ENCODE measurements around the gene GSK3B.

GRCh38 chr3:120095979-120096426 is 1.8 kb upstream of the GSK3B start:
- TF ChIP-seq EZH2 (IDR thresholded peaks at IDR 0.05) (no peak), REST (IDR thresholded peaks at IDR 0.05; ENCODE audit: low read depth) (no peak), TCF7L2 (IDR thresholded peaks at IDR 0.05; ENCODE audit: borderline replicate concordance, extremely low read depth, insufficient read depth, insufficient read length) (no peak), EGR1 (IDR thresholded peaks at IDR 0.05; ENCODE audit: low read depth) (no peak), CTCF (IDR thresholded peaks at IDR 0.05 in 2 of 3, conservative IDR thresholded peaks at IDR 0.05 in 1 of 3; ENCODE audit: borderline replicate concordance in 1 of 3, insufficient read depth in 1 of 3, low read depth in 2 of 3, low read length in 2 of 3) (no peak), CBX3 (IDR thresholded peaks at IDR 0.05; ENCODE audit: low read depth) (no peak)
- TF ChIP-seq, protein P1, sequence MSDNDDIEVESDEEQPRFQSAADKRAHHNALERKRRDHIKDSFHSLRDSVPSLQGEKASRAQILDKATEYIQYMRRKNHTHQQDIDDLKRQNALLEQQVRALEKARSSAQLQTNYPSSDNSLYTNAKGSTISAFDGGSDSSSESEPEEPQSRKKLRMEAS (IDR thresholded peaks at IDR 0.05): no peak

Data from HCT116 (cell line).